ENCODE measurements around the gene HMGN4.
"Not testable (repeated sequence)": the region's sequence is repeated elsewhere in the genome, so short reads cannot be mapped to it uniquely, and the experiment has no call there.

HMGN4 gene

GRCh38 chr6:26514984-26515383 is 23.2 kb upstream of the HMGN4 start:
- no peak for DNase-seq (ENCODE audit: low read depth in 1 of 2, low spot score in 1 of 2)
- in situ Hi-C loops (cut with HindIII; ENCODE audit: low pct_unique_long_range_greater_than_20kb, low sequenced_read_pairs): no loop called here

GRCh38 chr6:26516481-26517427 is 21.4 kb upstream of the HMGN4 start:
- no peak for DNase-seq (ENCODE audit: low read depth in 1 of 2, low spot score in 1 of 2)
- in situ Hi-C loops (cut with HindIII; ENCODE audit: low pct_unique_long_range_greater_than_20kb, low sequenced_read_pairs): no loop called here
- no peak for TF ChIP-seq JUND (IDR thresholded peaks at IDR 0.05; ENCODE audit: low read depth)

More at GRCh38 chr6:26514984-26515383, 23.2 kb upstream of the HMGN4 start:
- TF ChIP-seq JUND (IDR thresholded peaks at IDR 0.05; ENCODE audit: low read depth): no peak

- DNase-seq (ENCODE audit: low read depth in 1 of 2, low spot score in 1 of 2): no peak
- in situ Hi-C loops (cut with HindIII; ENCODE audit: low pct_unique_long_range_greater_than_20kb, low sequenced_read_pairs): no loop called here
- no peak for TF ChIP-seq JUND (IDR thresholded peaks at IDR 0.05; ENCODE audit: low read depth)
These were observed 18.8 kb upstream of the HMGN4 start for GRCh38 chr6:26519359-26519758.

GRCh38 chr6:26520237-26520849 is 17.8 kb upstream of the HMGN4 start:
- peak in 1 of 2 experiments; percentile 62 for DNase-seq (ENCODE audit: low read depth in 1 of 2, low spot score in 1 of 2)
- TF ChIP-seq JUND (IDR thresholded peaks at IDR 0.05; ENCODE audit: low read depth): no peak
- in situ Hi-C loops (cut with HindIII; ENCODE audit: low pct_unique_long_range_greater_than_20kb, low sequenced_read_pairs): no loop called here

- TF ChIP-seq JUND (IDR thresholded peaks at IDR 0.05; ENCODE audit: low read depth): no peak
- DNase-seq (ENCODE audit: low read depth in 1 of 2, low spot score in 1 of 2): peak; percentile 90 to 94
- in situ Hi-C loops (cut with HindIII; ENCODE audit: low pct_unique_long_range_greater_than_20kb, low sequenced_read_pairs): no loop called here
These were observed 17.1 kb upstream of the HMGN4 start for GRCh38 chr6:26520850-26521599.

GRCh38 chr6:26521600-26522391 is 16.4 kb upstream of the HMGN4 start:
- no peak for DNase-seq (ENCODE audit: low read depth in 1 of 2, low spot score in 1 of 2)
- no peak for TF ChIP-seq JUND (IDR thresholded peaks at IDR 0.05; ENCODE audit: low read depth)
- in situ Hi-C loops (cut with HindIII; ENCODE audit: low pct_unique_long_range_greater_than_20kb, low sequenced_read_pairs): no loop called here

GRCh38 chr6:26522486-26523228 is 15.5 kb upstream of the HMGN4 start:
- in situ Hi-C loops (cut with HindIII; ENCODE audit: low pct_unique_long_range_greater_than_20kb, low sequenced_read_pairs); DNase-seq (ENCODE audit: low read depth in 1 of 2, low spot score in 1 of 2): not testable (repeated sequence)

GRCh38 chr6:26524314-26524713 is 13.9 kb upstream of the HMGN4 start:
- in situ Hi-C loops (cut with HindIII; ENCODE audit: low pct_unique_long_range_greater_than_20kb, low sequenced_read_pairs); DNase-seq (ENCODE audit: low read depth in 1 of 2, low spot score in 1 of 2): not testable (repeated sequence)

- in situ Hi-C loops (cut with HindIII; ENCODE audit: low pct_unique_long_range_greater_than_20kb, low sequenced_read_pairs): no loop called here
- DNase-seq (ENCODE audit: low read depth in 1 of 2, low spot score in 1 of 2): no peak
- no peak for TF ChIP-seq JUND (IDR thresholded peaks at IDR 0.05; ENCODE audit: low read depth)
These were observed 13.3 kb upstream of the HMGN4 start for GRCh38 chr6:26524722-26525370.

GRCh38 chr6:26525838-26526237 is 12.3 kb upstream of the HMGN4 start:
- no peak for DNase-seq (ENCODE audit: low read depth in 1 of 2, low spot score in 1 of 2)
- in situ Hi-C loops (cut with HindIII; ENCODE audit: low pct_unique_long_range_greater_than_20kb, low sequenced_read_pairs): no loop called here

GRCh38 chr6:26526928-26527327 is 11.2 kb upstream of the HMGN4 start:
- TF ChIP-seq JUND (IDR thresholded peaks at IDR 0.05; ENCODE audit: low read depth): no peak
- no peak for DNase-seq (ENCODE audit: low read depth in 1 of 2, low spot score in 1 of 2)
- in situ Hi-C loops (cut with HindIII; ENCODE audit: low pct_unique_long_range_greater_than_20kb, low sequenced_read_pairs): no loop called here

More at GRCh38 chr6:26525838-26526237, 12.3 kb upstream of the HMGN4 start:
- no peak for TF ChIP-seq JUND (IDR thresholded peaks at IDR 0.05; ENCODE audit: low read depth)
